HG03025 (cell line): ENCODE measurements around the gene FBXW12.

ENCODE experiments used
- ATAC-seq: cut with Tn5 transposase; IDR thresholded peaks from one replicate; pipeline ENCODE4 v1.9.1; 2021; ENCODE audit warnings: mild to moderate bottlenecking, moderate library complexity; ENCODE audit not compliant: unreplicated experiment, low FRiP score

The FBXW12 gene

GRCh38 chr3:48432411-48433371, 60.7 kb downstream of the FBXW12 start:
- ATAC-seq = no peak

- ATAC-seq = no peak
Observed at GRCh38 chr3:48433472-48434118, 61.6 kb downstream of the FBXW12 start.

DNA sequence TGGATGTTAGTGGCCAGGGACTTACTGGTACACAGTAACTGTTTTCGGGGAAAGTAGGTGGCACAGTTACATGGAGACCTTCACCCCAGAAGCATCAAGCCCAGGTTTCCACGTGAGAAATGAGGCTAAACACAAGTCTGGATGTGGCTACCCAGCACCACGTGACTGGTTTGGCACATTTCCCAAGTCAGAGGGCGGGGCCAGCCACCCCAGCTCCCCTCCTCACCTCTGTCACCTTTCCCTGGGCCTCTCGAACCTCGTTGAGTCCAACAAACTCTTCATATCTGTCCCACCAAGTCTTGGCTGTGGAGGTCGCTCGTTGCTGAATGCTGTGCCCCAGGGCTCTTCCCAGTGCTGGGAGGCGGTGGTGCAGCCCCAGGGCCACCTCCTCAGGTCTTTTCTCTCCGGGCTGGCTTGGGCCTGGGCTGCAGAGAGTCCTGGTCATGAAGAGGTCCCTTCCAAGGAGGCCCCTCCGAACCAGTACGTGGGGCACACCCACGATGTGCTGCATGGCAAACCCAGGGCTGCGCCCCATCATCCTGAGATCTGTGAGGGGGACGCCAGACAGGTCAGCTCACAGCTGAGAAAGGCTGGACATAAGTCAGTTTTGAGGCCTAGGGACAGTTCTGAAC, 62.7 kb downstream of the FBXW12 start:
- no peak for ATAC-seq

DNA sequence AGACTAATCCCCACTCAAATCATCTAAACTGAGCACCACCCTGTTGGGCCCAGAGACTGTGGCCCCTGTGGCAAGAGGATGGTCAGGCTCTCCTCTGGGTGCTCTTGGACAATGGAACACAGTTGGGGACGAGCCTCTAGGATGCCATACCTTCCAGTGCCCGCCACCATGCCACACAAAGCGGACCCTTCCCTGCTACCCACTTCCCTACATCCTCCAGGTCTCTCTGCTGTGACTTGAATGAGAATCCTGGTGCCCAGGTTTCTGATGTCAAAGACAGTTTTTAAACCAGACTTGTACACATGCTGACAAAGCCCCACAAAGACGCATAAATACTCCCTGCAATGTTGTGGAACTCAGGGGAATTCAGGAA, 63.2 kb downstream of the FBXW12 start:
- no peak for ATAC-seq

- no peak for ATAC-seq
Observed at GRCh38 chr3:48435774-48436476, 63.9 kb downstream of the FBXW12 start.

GRCh38 chr3:48436477-48436787, 64.4 kb downstream of the FBXW12 start:
- ATAC-seq = no peak

DNA sequence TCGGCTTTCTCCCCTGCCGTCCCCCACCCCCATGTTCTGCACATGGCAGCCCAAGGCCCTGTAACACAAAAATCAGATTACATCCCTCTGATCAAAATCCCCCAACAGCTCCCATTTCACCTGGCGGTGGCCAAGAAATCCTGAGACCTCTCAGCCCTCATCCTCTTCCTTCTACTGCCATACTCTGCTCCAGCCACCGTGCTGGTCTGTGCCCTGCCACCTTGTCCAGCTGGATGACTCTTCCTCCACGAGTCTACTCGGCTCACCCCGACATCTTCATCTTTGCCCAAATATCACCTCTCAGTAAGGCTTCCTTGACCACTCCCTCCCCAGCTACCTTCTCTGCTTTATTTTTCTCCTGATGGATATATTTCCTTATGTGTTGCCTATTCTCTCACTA, 64.8 kb downstream of the FBXW12 start:
- ATAC-seq = no peak

DNA sequence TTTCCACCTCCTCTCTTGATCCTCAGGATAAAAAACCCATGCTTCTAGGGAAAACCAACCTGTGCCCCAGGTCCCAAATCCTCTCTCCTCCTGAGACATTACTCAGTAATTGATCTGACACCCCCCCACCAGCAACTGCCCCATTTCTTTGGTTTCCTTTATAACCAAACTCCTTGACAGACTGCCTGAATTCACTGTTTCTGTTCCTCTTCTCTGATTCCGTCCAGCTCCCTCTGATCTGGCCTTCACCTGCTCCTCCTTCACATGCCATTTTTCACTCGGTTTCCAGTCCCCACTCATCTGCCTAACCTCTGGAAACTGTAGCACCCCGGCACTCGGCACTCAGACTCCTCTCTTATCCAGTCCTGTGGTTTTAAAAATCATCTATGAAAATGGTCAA, 65.8 kb downstream of the FBXW12 start:
- no peak for ATAC-seq

- peak; percentile 94 for ATAC-seq
Observed at GRCh38 chr3:48439820-48440589, 68.0 kb downstream of the FBXW12 start, which contains the start of the genes CCDC51 and TMA7. Gene CCDC51, minus strand, starts transcription at chr3:48440119. Its CDS starts 4,991 bp downstream, at chr3:48435128. Gene TMA7, plus strand, starts transcription at chr3:48440257. Its CDS starts 40 bp downstream, at chr3:48440297.

DNA sequence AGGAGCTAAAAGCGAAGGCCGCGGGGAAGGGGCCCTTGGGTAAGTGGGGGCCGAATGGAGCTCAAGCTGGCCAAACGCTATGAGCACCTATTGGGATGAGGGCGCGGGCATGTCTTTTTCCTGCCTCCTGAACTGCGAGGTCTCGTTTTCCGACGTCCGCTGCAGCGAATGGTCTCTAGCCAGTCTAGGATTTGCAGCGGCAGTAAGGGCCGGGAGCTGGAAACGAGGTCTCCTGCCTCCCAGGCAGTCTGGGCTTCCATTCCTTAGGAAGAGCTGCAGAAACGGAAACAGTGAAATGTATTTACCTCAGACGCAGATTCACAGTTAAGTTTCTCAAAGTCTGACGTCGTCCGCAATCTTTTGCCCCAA, 68.6 kb downstream of the FBXW12 start:
- no peak for ATAC-seq

GRCh38 chr3:48441940-48442339, 69.9 kb downstream of the FBXW12 start:
- no peak for ATAC-seq
